Thoracic aorta (tissue), 2 donors: ENCODE measurements around the gene FILIP1. TPM values are rescaled to one million over a fixed set of nuclear protein-coding genes. Genes with fewer than 3 reads are reported as not detected.

Source experiments
- ATAC-seq: fragments of 150-250 bp; one replicate; pipeline ENCODE4 v1.8.0; 2017; ENCODE audit warnings: low read depth; ENCODE audit not compliant: insufficient number of reproducible peaks, low FRiP score
- DNase-seq: peaks from one replicate; pipeline ENCODE4 v3.0.0-alpha.2; 2020; ENCODE audit warnings: low spot score
- H3K27ac ChIP-seq, 2 donors: fragments of 200-600 bp; sonication (generic); 1 replicate in 1 of 2; 2 replicates in 1 of 2; pipeline ENCODE4 v1.5.1; 2016; ENCODE audit warnings: mild to moderate bottlenecking in 2 of 2, moderate library complexity in 2 of 2
- H3K27me3 ChIP-seq: fragments of 200-600 bp; sonication (generic); replicated peaks from 2 replicates; pipeline ENCODE4 v1.6.0; 2016; ENCODE audit warnings: mild to moderate bottlenecking; ENCODE audit not compliant: insufficient read depth
- H3K36me3 ChIP-seq: fragments of 200-600 bp; sonication (generic); one replicate; pipeline ENCODE4 v1.5.1; 2016
- H3K4me1 ChIP-seq, 2 donors: fragments of 200-600 bp; sonication (generic); 1 replicate in 1 of 2; 2 replicates in 1 of 2; pipeline versions ENCODE4 v1.5.1 to v1.6.0; 2016; ENCODE audit warnings: low read depth in 2 of 2, mild to moderate bottlenecking in 1 of 2; ENCODE audit not compliant: control insufficient read depth in 1 of 2
- H3K4me3 ChIP-seq: fragments of 200-600 bp; sonication (generic); 2 replicates; pipeline ENCODE4 v1.5.1; 2016; ENCODE audit warnings: mild to moderate bottlenecking
- H3K9me3 ChIP-seq: fragments of 200-600 bp; sonication (generic); 2 replicates; pipeline ENCODE4 v1.5.1; 2016
- CTCF ChIP-seq: fragments of 200-600 bp; sonication (generic); IDR thresholded peaks from one replicate; pipeline ENCODE4 v1.5.1; 2019; ENCODE audit warnings: antibody characterized with exemption
- total RNA-seq, 2 donors: library from RNA; depleted of rRNA; stranded (reverse); fragments of >200 nt; gene quantifications; one replicate each; pipeline versions ENCODE4 v1.1.0 to v1.2.3, GENCODE V29; 2016

Gene FILIP1
- total RNA-seq, 2 donors from 2014 or later = 23.4 to 43.8 TPM

- no peak overlapping the region for H3K4me3 ChIP-seq
- no peaks in the 10 kb centered on the region for H3K27me3 ChIP-seq
- no peak overlapping the region for H3K27ac ChIP-seq
- ATAC-seq (no peak), DNase-seq (no peak)
- no peak for TF ChIP-seq CTCF
- H3K9me3 ChIP-seq = no peaks in the 10 kb centered on the region
- H3K36me3 ChIP-seq = no peaks in the 10 kb centered on the region
- H3K4me1 ChIP-seq = peaks cover 5 to 14% of the 10 kb centered on the region in 2 donors
Observed at GRCh38 chr6:75391276-75391675, 102.3 kb downstream of the FILIP1 start.

DNA sequence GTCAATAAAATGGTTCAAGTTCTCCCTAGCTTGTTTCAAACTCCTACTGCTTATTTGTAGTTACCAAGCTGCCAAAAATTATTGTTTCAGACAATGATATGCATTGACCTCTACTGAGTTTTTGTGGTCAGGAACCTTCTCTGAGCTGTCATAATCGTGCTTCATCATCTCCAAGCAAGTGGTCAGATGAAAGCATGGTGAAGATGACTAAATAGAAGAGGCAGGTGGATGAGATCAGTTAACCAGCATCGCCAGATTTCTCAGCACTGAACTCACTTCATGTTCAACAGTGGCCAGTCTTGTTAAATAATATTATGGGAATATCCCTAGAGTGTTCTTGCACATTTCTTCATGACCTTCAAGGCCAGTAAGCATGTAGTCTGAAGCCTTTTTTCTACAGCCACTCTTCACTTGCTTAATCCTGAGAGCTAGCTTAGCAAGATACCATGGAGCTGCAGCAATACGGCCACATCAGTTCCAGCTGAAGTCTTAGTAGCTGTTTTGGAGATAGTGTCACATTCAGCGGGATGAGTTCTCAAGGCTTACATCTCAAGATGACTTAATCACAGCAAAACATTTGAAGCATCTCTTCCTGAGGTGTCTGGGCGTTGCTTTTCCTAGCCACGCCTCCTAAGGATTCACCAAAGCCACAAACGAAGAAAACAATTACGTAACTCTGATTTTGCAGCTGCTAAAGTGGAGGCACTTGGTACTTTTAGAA, 107.4 kb downstream of the FILIP1 start:
- Histone ChIP-seq H3K36me3 (no peaks in the 10 kb centered on the region), H3K27me3 (no peaks in the 10 kb centered on the region), H3K4me3 (no peak overlapping the region), H3K9me3 (no peaks in the 10 kb centered on the region), H3K27ac (no peak overlapping the region), H3K4me1 (peaks cover 0 to 10% of the 10 kb centered on the region in 2 donors)
- ATAC-seq = no peak
- TF ChIP-seq CTCF = no peak
- DNase-seq = no peak

DNA sequence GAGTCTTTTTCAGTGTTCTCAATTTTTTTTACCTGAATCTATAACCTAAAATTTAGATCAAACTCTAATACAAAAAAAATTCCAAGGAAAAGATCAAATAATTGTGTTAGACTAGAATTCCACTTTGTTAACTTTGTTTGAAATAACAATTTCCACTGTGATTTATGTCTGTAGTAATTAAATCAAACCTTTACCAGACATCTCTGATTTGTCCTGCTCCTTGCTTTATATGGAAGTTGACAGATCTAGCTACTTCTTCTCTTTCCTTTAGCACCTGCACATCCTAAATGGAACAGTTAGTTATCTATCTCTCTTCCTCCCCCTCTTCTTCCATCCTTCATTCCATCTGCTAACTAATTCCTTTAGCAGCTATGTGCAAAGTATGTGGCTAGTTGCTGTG, 109.5 kb downstream of the FILIP1 start:
- peaks cover 0 to 10% of the 10 kb centered on the region in 2 donors for H3K4me1 ChIP-seq
- no peak overlapping the region for H3K27ac ChIP-seq
- DNase-seq (no peak), ATAC-seq (no peak)
- no peaks in the 10 kb centered on the region for H3K36me3 ChIP-seq
- H3K4me3 ChIP-seq = no peak overlapping the region
- H3K27me3 ChIP-seq = no peaks in the 10 kb centered on the region
- TF ChIP-seq CTCF = no peak
- no peaks in the 10 kb centered on the region for H3K9me3 ChIP-seq

GRCh38 chr6:75382634-75382900, 111.0 kb downstream of the FILIP1 start:
- no peaks in the 10 kb centered on the region for H3K9me3 ChIP-seq
- H3K27ac ChIP-seq = no peak overlapping the region
- DNase-seq = no peak
- H3K27me3 ChIP-seq = no peaks in the 10 kb centered on the region
- H3K4me1 ChIP-seq = peaks cover 0 to 10% of the 10 kb centered on the region in 2 donors
- TF ChIP-seq CTCF = no peak
- no peak for ATAC-seq
- H3K4me3 ChIP-seq = no peak overlapping the region
- no peaks in the 10 kb centered on the region for H3K36me3 ChIP-seq

DNA sequence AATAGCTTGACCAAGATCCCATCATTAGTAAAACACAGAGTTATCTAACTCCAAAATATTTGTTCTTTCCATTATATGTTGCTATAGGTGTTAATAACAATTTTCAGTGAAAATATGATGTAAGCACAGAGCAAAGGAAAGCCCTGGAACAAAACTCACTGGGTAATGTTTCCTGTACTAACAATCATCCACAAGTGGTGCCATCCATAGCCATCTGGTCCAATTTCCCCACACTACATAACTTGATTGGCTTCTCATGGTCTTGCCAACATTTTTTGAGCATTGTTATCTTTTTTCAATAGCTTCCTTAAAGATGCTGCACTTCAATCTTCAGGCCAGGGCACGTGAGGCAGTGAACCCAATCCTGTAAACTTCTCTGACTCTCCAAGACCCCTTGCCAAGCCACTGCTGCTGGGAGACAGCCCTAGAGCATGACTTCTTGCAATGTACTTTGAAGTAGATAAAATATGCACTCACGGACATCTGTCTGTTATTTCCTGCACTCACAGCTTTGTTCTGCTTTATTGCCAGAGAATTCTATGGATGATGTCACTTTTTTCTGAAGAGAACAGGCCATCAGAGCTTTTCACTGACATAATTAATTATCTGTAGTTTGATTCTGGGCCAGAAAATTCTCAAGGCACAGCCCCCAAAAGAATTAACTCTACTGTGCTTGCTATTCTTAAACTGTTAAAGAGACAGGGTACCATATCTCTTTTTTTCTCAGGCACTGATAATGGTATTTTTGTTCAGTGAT, 111.5 kb downstream of the FILIP1 start:
- no peak for ATAC-seq
- DNase-seq = no peak

More for the DNA sequence above, 111.5 kb downstream of the FILIP1 start:
- Histone ChIP-seq H3K4me3 (no peak overlapping the region), H3K36me3 (no peaks in the 10 kb centered on the region), H3K9me3 (no peaks in the 10 kb centered on the region), H3K27me3 (no peaks in the 10 kb centered on the region), H3K4me1 (peaks cover 0 to 10% of the 10 kb centered on the region in 2 donors), H3K27ac (no peak overlapping the region)
- no peak for TF ChIP-seq CTCF
